ENCODE results near the gene CD3E.

- TF ChIP-seq CTCF (IDR thresholded peaks at IDR 0.05), result no peak
- no peak for TF ChIP-seq EZH2 (IDR thresholded peaks at IDR 0.05; ENCODE audit: borderline replicate concordance, insufficient read depth, low read depth, low read length, poor library complexity, severe bottlenecking)
Measured at GRCh38 chr11:118334745-118335144, 30.2 kb downstream of the CD3E start.
